GM12873 (cell line): ENCODE data around the gene PAOX.
A peak's percentile ranks its signal among the peaks of the same experiment; 100 is the strongest.

Experiments
- CTCF ChIP-seq: IDR thresholded peaks from 2 replicates; pipeline ENCODE4 v1.5.1; 2012; ENCODE audit warnings: low read depth, mild to moderate bottlenecking, moderate library complexity, low read length, control low read depth; ENCODE audit not compliant: insufficient read depth; ENCODE audit errors: missing control alignments

The PAOX gene

GRCh38 chr10:133357285-133358161 lies 21.5 kb upstream of the PAOX start, which contains the start of gene FUOM:
TSS of gene FUOM (minus strand) at chr10:133358019. CDS start at chr10:133358007, 12 bp downstream.
- peak; percentile 21 for TF ChIP-seq CTCF

GRCh38 chr10:133358162-133358924 lies 20.7 kb upstream of the PAOX start:
- no peak for TF ChIP-seq CTCF

GRCh38 chr10:133358925-133359310 lies 20.1 kb upstream of the PAOX start:
- TF ChIP-seq CTCF: no peak

GRCh38 chr10:133359554-133359971 lies 19.5 kb upstream of the PAOX start:
- no peak for TF ChIP-seq CTCF

GRCh38 chr10:133359972-133360610 lies 19.0 kb upstream of the PAOX start:
- TF ChIP-seq CTCF: no peak

GRCh38 chr10:133361227-133361626 lies 17.8 kb upstream of the PAOX start:
- no peak for TF ChIP-seq CTCF
